Calu3 (cell line): Measurements from ENCODE around the gene KRTAP1-1. TPM values are rescaled to one million over a fixed set of nuclear protein-coding genes. Genes with fewer than 3 reads are reported as not detected.
"Not testable (repeated sequence)": the region's sequence is repeated elsewhere in the genome, so short reads cannot be mapped to it uniquely, and the experiment has no call there.

ENCODE experiments used
- Bru-seq: library from RNA; stranded (reverse); fragments of 400-500 nt; gene quantifications from one replicate; lab custom pipeline; 2021; lab: Mats Ljungman, UMichigan
- BruChase-seq, 2 experiments: library from RNA; stranded (reverse); fragments of 400-500 nt; gene quantifications; one replicate each; lab custom pipeline; 2021; lab: Mats Ljungman, UMichigan
- BruUV-seq: library from RNA; stranded (reverse); fragments of 400-500 nt; replicated peaks from 2 replicates; lab custom pipeline; 2021; lab: Mats Ljungman, UMichigan
- CTCF ChIA-PET: fragments of 300-600 bp; sonication (Branson Sonifier 250); formaldehyde crosslinking; loops from one replicate; lab custom pipeline; 2022; ENCODE audit warnings: antibody characterized with exemption; lab: Charles Lee
- DNase-seq: peaks from one replicate; pipeline ENCODE4 v3.0.0; 2022
- H3K27ac Mint-ChIP-seq: one replicate; pipeline ENCODE4 v1.8.0; 2022; ENCODE audit warnings: mixed read lengths; ENCODE audit not compliant: unreplicated experiment
- H3K27me3 Mint-ChIP-seq: one replicate; pipeline ENCODE4 v1.8.0; 2022; ENCODE audit warnings: mixed read lengths; ENCODE audit not compliant: unreplicated experiment
- H3K36me3 Mint-ChIP-seq: one replicate; pipeline ENCODE4 v1.8.0; 2022; ENCODE audit warnings: mild to moderate bottlenecking, moderate library complexity, mixed read lengths; ENCODE audit not compliant: insufficient read depth, unreplicated experiment
- H3K4me1 Mint-ChIP-seq: one replicate; pipeline ENCODE4 v1.8.0; 2022; ENCODE audit warnings: mild to moderate bottlenecking, low read depth, mixed read lengths; ENCODE audit not compliant: unreplicated experiment
- H3K4me3 Mint-ChIP-seq: one replicate; pipeline ENCODE4 v1.8.0; 2022; ENCODE audit warnings: mild to moderate bottlenecking, low read depth, moderate library complexity, mixed read lengths; ENCODE audit not compliant: unreplicated experiment
- H3K9me3 Mint-ChIP-seq: one replicate; pipeline ENCODE4 v1.8.0; 2022; ENCODE audit warnings: low read depth, mixed read lengths; ENCODE audit not compliant: unreplicated experiment
- intact Hi-C: fragments of 100-400 bp; cut with micrococcal nuclease; formaldehyde crosslinking; loops from one replicate; pipeline ENCODE4 v1.10.0; 2022; ENCODE audit not compliant: unreplicated experiment
- long read RNA-seq: library from polyadenylated mRNA; stranded (forward); transcript quantifications from one replicate; pipeline ENCODE4 v2.0.0, GENCODE V29; 2022
- total RNA-seq: library from RNA; stranded (reverse); gene quantifications from 2 replicates; pipeline ENCODE4 v1.2.3, GENCODE V29; 2022
- TF ChIP-seq, protein P1 (sequence below): fragments of 200-600 bp; IDR thresholded peaks from one replicate; pipeline ENCODE4 v1.8.0; 2022; ENCODE audit warnings: antibody characterized with exemption; ENCODE audit not compliant: unreplicated experiment

KRTAP1-1 gene, protein sequence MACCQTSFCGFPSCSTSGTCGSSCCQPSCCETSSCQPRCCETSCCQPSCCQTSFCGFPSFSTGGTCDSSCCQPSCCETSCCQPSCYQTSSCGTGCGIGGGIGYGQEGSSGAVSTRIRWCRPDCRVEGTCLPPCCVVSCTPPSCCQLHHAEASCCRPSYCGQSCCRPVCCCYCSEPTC
- total RNA-seq (10.2 and 15.9 TPM in 2 replicates), Bru-seq, nascent RNA (percentile 73 among the genes with signal in this experiment), BruChase-seq, experiment 1, labeled RNA remaining after a 6-hour chase (percentile 68 among the genes with signal in this experiment), BruChase-seq, experiment 2, labeled RNA remaining after a 2-hour chase (percentile 63 among the genes with signal in this experiment)
- long read RNA-seq, transcript KRTAP1-1-201 (1 exons, 903 nt), result major isoform, 18 of 18 reads
- long read RNA-seq, partial matches to known transcripts, result 0 of 18 reads
- long read RNA-seq, other reads (novel, unspliced or antisense), result 0 of 18 reads

DNA sequence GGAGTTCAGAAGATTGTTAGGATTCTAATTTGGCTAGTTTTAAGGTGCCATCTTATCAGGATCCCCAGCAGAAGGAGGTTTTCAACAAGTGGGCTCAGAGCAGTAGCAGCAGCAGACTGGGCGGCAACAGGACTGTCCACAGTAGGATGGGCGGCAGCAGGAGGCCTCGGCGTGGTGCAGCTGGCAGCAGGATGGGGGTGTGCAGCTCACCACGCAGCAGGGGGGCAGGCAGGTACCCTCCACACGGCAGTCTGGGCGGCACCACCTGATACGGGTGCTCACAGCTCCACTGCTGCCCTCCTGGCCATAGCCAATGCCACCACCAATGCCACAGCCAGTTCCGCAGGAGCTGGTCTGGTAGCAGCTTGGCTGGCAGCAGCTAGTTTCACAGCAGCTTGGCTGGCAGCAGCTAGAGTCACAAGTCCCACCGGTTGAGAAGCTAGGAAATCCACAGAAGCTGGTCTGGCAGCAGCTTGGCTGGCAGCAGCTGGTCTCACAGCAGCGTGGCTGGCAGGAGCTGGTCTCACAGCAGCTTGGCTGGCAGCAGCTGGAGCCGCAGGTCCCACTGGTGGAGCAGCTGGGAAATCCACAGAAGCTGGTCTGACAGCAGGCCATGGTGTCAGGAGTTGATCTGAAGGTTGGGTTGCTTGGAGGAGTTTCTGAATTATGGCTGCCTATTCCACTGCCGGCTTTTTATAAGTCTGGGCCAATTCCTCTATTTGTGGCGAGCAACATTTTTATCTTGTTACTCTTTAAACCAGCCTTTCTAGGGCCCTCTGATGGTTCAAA lies at the start of gene KRTAP1-1:
Gene KRTAP1-1 (minus strand): TSS at position 668 of the 789 bp plus-strand sequence. CDS start 53 bp downstream, at position 615.
- not testable (repeated sequence) for H3K36me3 Mint-ChIP-seq, H3K9me3 Mint-ChIP-seq, H3K27me3 Mint-ChIP-seq
- Mint-ChIP-seq H3K27ac (peak within 1 kb of the TSS; percentile 60), H3K4me1 (peaks cover 36% of the 10 kb centered on the region), H3K4me3 (peak within 1 kb of the TSS; percentile 63)
- DNase-seq, result peak; percentile 71
- intact Hi-C loops, result loop anchor here (1.0 to 5.0 kb wide), 5 partner anchors 39 to 184 kb away; no protein-coding TSS in a partner anchor
- TSS peak; percentile 97 for BruUV-seq
- CTCF ChIA-PET, result interaction anchor here (0.8 to 1.9 kb wide), 11 partner anchors 17 to 186 kb away, joined by 3 to 7 read pairs (median 3); partner anchors contain the start of genes KRT23 and KRT39
- TF ChIP-seq, protein P1, sequence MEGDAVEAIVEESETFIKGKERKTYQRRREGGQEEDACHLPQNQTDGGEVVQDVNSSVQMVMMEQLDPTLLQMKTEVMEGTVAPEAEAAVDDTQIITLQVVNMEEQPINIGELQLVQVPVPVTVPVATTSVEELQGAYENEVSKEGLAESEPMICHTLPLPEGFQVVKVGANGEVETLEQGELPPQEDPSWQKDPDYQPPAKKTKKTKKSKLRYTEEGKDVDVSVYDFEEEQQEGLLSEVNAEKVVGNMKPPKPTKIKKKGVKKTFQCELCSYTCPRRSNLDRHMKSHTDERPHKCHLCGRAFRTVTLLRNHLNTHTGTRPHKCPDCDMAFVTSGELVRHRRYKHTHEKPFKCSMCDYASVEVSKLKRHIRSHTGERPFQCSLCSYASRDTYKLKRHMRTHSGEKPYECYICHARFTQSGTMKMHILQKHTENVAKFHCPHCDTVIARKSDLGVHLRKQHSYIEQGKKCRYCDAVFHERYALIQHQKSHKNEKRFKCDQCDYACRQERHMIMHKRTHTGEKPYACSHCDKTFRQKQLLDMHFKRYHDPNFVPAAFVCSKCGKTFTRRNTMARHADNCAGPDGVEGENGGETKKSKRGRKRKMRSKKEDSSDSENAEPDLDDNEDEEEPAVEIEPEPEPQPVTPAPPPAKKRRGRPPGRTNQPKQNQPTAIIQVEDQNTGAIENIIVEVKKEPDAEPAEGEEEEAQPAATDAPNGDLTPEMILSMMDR, result peak; percentile 73

DNA sequence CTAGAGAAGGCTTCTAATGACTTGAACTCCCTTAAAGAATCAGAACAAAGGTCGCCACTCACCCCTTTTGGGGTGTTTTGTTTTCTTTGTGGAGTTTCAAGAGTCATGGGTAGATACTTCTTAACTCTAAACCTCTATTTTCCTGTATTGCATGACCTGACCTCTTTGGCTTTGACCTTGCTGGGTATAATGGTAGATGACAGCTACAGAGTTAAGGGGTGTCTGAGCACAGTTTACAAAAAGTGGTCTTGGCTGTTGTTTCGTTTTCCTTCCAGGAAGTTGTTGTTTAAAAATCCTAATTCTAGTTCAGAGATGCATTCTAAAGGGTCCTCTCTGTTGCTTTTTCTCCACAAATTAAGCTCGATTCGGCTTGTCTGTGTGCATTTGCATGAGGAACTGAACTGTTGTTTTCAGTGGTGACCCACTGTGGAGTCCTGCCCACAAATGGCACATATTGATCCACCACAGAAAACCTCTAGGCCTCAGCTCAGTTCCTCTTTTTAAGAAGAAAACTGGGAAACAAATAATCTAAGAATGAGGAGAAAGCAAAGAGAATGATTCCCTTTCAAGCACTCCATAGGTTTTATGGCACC lies 47.6 kb upstream of the KRTAP1-1 start:
- H3K27me3 Mint-ChIP-seq, DNase-seq, H3K9me3 Mint-ChIP-seq, BruUV-seq, H3K27ac Mint-ChIP-seq, H3K4me3 Mint-ChIP-seq, H3K36me3 Mint-ChIP-seq, intact Hi-C loops: not testable (repeated sequence)
- CTCF ChIA-PET, result interaction anchor here (0.6 to 0.8 kb wide), 4 partner anchors 10 to 1127 kb away, joined by 3 to 5 read pairs (median 4); no protein-coding TSS in a partner anchor
- H3K4me1 Mint-ChIP-seq, result peaks cover 37% of the 10 kb centered on the region

DNA sequence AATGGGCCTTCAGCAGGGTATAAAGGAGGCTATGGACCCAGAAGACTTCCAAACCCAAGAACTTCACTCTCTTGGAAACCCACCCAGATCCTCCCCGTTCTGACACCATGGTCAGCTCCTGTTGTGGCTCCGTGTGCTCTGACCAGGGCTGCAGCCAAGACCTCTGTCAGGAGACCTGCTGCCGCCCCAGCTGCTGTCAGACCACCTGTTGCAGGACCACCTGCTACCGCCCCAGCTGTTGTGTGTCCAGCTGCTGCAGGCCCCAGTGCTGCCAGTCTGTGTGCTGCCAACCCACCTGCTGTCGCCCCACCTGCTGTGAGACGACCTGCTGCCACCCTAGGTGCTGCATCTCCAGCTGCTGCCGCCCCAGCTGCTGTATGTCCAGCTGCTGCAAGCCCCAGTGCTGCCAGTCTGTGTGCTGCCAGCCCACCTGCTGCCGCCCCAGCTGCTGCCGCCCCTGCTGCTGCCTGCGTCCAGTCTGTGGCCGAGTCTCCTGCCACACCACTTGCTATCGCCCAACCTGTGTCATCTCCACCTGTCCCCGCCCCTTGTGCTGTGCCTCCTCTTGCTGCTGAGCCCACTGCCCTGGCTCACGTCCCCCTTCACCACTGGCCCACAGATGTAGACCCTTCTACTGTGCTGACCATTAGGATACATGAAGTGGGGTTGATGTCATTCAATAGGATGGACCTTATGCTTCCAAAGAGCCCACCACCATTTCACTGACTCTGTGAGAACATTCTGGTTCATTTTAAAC lies 43.0 kb upstream of the KRTAP1-1 start, which contains the start of gene KRTAP4-7:
Gene KRTAP4-7 (plus strand): TSS at position 51 of the 757 bp plus-strand sequence. CDS start 57 bp downstream, at position 108.
- DNase-seq, intact Hi-C loops, H3K9me3 Mint-ChIP-seq, H3K27ac Mint-ChIP-seq, H3K36me3 Mint-ChIP-seq, BruUV-seq, CTCF ChIA-PET, H3K4me3 Mint-ChIP-seq, H3K27me3 Mint-ChIP-seq: not testable (repeated sequence)
- peaks cover 38% of the 10 kb centered on the region for H3K4me1 Mint-ChIP-seq

DNA sequence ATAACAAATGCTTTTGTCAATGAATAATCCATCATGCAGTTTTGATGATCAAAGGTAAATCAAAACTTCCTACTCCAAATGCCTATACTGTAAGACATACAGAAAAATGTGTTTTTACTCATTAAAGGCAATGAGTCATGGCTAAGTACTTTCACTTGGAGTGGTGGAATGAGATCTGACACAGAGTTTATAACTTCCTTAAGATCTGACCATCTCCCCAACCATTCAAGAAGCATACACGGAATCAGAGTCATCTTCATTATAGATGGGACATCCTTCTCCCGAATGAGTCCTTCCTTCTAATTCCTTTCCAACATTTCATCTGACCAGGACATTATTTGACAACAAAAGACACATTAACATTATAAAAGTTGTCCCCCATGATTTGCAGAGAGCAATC lies 42.2 kb upstream of the KRTAP1-1 start:
- CTCF ChIA-PET, result interaction anchor here (1.0 kb wide), 1 partner anchor 13 kb away, joined by 3 read pairs; no protein-coding TSS in a partner anchor
- DNase-seq, intact Hi-C loops, H3K27ac Mint-ChIP-seq, BruUV-seq, H3K9me3 Mint-ChIP-seq, H3K36me3 Mint-ChIP-seq, H3K27me3 Mint-ChIP-seq, H3K4me3 Mint-ChIP-seq: not testable (repeated sequence)
- peaks cover 32% of the 10 kb centered on the region for H3K4me1 Mint-ChIP-seq

DNA sequence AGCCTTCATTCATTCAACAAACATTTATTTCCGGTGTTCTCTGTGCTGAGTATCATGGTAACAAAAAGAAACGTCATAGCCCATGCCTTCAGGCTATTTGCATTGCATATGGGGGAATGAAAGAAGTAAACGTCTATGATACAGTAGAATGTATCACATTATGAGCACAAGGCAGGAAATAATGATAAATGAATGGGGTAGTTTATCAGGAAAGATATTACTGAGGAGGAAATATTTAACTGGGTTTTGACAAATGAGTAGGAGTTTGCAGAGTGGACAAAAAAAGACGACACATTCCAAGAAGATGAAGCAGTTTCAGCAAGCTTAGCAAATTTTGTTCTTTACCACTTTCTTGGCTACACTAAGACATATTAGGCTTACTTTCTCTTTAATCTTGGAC lies 41.4 kb upstream of the KRTAP1-1 start:
- intact Hi-C loops, result no loop called here
- BruUV-seq, result no TSS peak
- Mint-ChIP-seq H3K27me3 (no peaks in the 10 kb centered on the region), H3K27ac (peak overlapping the region; percentile 0), H3K4me1 (peaks cover 24% of the 10 kb centered on the region), H3K9me3 (peaks cover 4% of the 10 kb centered on the region), H3K4me3 (no peak overlapping the region), H3K36me3 (peaks cover 5% of the 10 kb centered on the region)
- CTCF ChIA-PET, result interaction anchor here (0.8 to 1.0 kb wide), 2 partner anchors 8 to 12 kb away, joined by 3 read pairs; no protein-coding TSS in a partner anchor
- TF ChIP-seq, protein P1, result no peak
- no peak for DNase-seq
